ENCODE measurements around the gene FUT7.
A peak's percentile ranks its signal among the peaks of the same experiment; 100 is the strongest.

FUT7 gene

GRCh38 chr9:137076636-137077009 is 44.7 kb upstream of the FUT7 start:
- H3F3A ChIP-seq (ENCODE audit: insufficient read depth, low read length) = no peaks in the 10 kb centered on the region
- H3K9me2 ChIP-seq (ENCODE audit: low read depth, low read length) = no peaks in the 10 kb centered on the region
- H3K36me3 ChIP-seq (ENCODE audit: insufficient read depth, low read length) = peaks cover 21% of the 10 kb centered on the region
- H2AFZ ChIP-seq (ENCODE audit: low read length) = no peak overlapping the region
- peak overlapping the region; percentile 62 for H3K27ac ChIP-seq (ENCODE audit: low read depth, low read length, poor library complexity, severe bottlenecking)
- peaks cover 25% of the 10 kb centered on the region for H3K4me1 ChIP-seq (ENCODE audit: insufficient read depth, low read length, severe bottlenecking)
- H4K20me1 ChIP-seq (ENCODE audit: insufficient read depth, low read length) = no peaks in the 10 kb centered on the region
- peak overlapping the region; percentile 95 for H3K4me2 ChIP-seq (ENCODE audit: low read length)
- no peaks in the 10 kb centered on the region for H3K27me3 ChIP-seq (ENCODE audit: insufficient read depth, low read length)
- peak overlapping the region; percentile 84 for H3K9ac ChIP-seq (ENCODE audit: low read length)
- TF ChIP-seq CTCF (IDR thresholded peaks at IDR 0.05; ENCODE audit: low read length) (no peak), EZH2 (IDR thresholded peaks at IDR 0.05; ENCODE audit: borderline replicate concordance, low read length) (no peak)
- H3K4me3 ChIP-seq (ENCODE audit: low read depth, low read length, poor library complexity, severe bottlenecking) = peak overlapping the region; percentile 63
- no peaks in the 10 kb centered on the region for H3K9me3 ChIP-seq (ENCODE audit: low read length)
- no peaks in the 10 kb centered on the region for H3K79me2 ChIP-seq (ENCODE audit: insufficient read depth, low read length)

GRCh38 chr9:137075275-137075775 is 43.4 kb upstream of the FUT7 start:
- H3K27me3 ChIP-seq (ENCODE audit: insufficient read depth, low read length) = no peaks in the 10 kb centered on the region
- H2AFZ ChIP-seq (ENCODE audit: low read length) = no peak overlapping the region
- no peaks in the 10 kb centered on the region for H3K79me2 ChIP-seq (ENCODE audit: insufficient read depth, low read length)
- peaks cover 14% of the 10 kb centered on the region for H3K36me3 ChIP-seq (ENCODE audit: insufficient read depth, low read length)
- H3K9ac ChIP-seq (ENCODE audit: low read length) = no peak overlapping the region; the same call in 1 of the 2 replicates
- peak overlapping the region; percentile 63 for H3K27ac ChIP-seq (ENCODE audit: low read depth, low read length, poor library complexity, severe bottlenecking)
- TF ChIP-seq CTCF (IDR thresholded peaks at IDR 0.05; ENCODE audit: low read length) = no peak
- TF ChIP-seq EZH2 (IDR thresholded peaks at IDR 0.05; ENCODE audit: borderline replicate concordance, low read length) = no peak
- no peaks in the 10 kb centered on the region for H3K9me3 ChIP-seq (ENCODE audit: low read length)
- H4K20me1 ChIP-seq (ENCODE audit: insufficient read depth, low read length) = no peaks in the 10 kb centered on the region
- no peak overlapping the region for H3K4me2 ChIP-seq (ENCODE audit: low read length)
- H3K4me1 ChIP-seq (ENCODE audit: insufficient read depth, low read length, severe bottlenecking) = peaks cover 35% of the 10 kb centered on the region
- no peaks in the 10 kb centered on the region for H3F3A ChIP-seq (ENCODE audit: insufficient read depth, low read length)
- no peak overlapping the region for H3K4me3 ChIP-seq (ENCODE audit: low read depth, low read length, poor library complexity, severe bottlenecking)
- no peaks in the 10 kb centered on the region for H3K9me2 ChIP-seq (ENCODE audit: low read depth, low read length)

- H2AFZ ChIP-seq (ENCODE audit: low read length) = no peak overlapping the region
- no peaks in the 10 kb centered on the region for H3K9me2 ChIP-seq (ENCODE audit: low read depth, low read length)
- peak overlapping the region; percentile 22; the same call in 1 of the 2 replicates for H3K4me2 ChIP-seq (ENCODE audit: low read length)
- no peak overlapping the region for H3K4me3 ChIP-seq (ENCODE audit: low read depth, low read length, poor library complexity, severe bottlenecking)
- H3F3A ChIP-seq (ENCODE audit: insufficient read depth, low read length) = no peaks in the 10 kb centered on the region
- no peaks in the 10 kb centered on the region for H3K79me2 ChIP-seq (ENCODE audit: insufficient read depth, low read length)
- H3K27ac ChIP-seq (ENCODE audit: low read depth, low read length, poor library complexity, severe bottlenecking) = peak overlapping the region; percentile 63
- H3K9ac ChIP-seq (ENCODE audit: low read length) = peak overlapping the region; percentile 22; the same call in 1 of the 2 replicates
- no peaks in the 10 kb centered on the region for H4K20me1 ChIP-seq (ENCODE audit: insufficient read depth, low read length)
- H3K36me3 ChIP-seq (ENCODE audit: insufficient read depth, low read length) = peaks cover 8% of the 10 kb centered on the region
- H3K27me3 ChIP-seq (ENCODE audit: insufficient read depth, low read length) = no peaks in the 10 kb centered on the region
- H3K4me1 ChIP-seq (ENCODE audit: insufficient read depth, low read length, severe bottlenecking) = peaks cover 35% of the 10 kb centered on the region
- no peaks in the 10 kb centered on the region for H3K9me3 ChIP-seq (ENCODE audit: low read length)
- TF ChIP-seq EZH2 (IDR thresholded peaks at IDR 0.05; ENCODE audit: borderline replicate concordance, low read length) = no peak
- no peak for TF ChIP-seq CTCF (IDR thresholded peaks at IDR 0.05; ENCODE audit: low read length)
These were observed 42.9 kb upstream of the FUT7 start for GRCh38 chr9:137074657-137075274.
